Subcutaneous adipose tissue (tissue), 4 donors: ENCODE data around the gene SOWAHC. TPM values are rescaled to one million over a fixed set of nuclear protein-coding genes. Genes with fewer than 3 reads are reported as not detected.

Experiments
- total RNA-seq, 4 donors: library from RNA; depleted of rRNA; stranded (reverse); fragments of >200 nt; gene quantifications; one replicate each; pipeline ENCODE4 v1.1.0, GENCODE V29; 2016
- TF ChIP-seq, protein P1 (sequence below): fragments of 450-650 bp; IDR thresholded peaks from one replicate; pipeline ENCODE4 v1.5.1; 2016; ENCODE audit warnings: low read depth, mild to moderate bottlenecking, control low read depth, antibody characterized with exemption, moderate library complexity

The SOWAHC gene
- total RNA-seq, 4 donors from 2014 or later, result 9.0 to 14.6 (median 11.3) TPM

- TF ChIP-seq, protein P1, sequence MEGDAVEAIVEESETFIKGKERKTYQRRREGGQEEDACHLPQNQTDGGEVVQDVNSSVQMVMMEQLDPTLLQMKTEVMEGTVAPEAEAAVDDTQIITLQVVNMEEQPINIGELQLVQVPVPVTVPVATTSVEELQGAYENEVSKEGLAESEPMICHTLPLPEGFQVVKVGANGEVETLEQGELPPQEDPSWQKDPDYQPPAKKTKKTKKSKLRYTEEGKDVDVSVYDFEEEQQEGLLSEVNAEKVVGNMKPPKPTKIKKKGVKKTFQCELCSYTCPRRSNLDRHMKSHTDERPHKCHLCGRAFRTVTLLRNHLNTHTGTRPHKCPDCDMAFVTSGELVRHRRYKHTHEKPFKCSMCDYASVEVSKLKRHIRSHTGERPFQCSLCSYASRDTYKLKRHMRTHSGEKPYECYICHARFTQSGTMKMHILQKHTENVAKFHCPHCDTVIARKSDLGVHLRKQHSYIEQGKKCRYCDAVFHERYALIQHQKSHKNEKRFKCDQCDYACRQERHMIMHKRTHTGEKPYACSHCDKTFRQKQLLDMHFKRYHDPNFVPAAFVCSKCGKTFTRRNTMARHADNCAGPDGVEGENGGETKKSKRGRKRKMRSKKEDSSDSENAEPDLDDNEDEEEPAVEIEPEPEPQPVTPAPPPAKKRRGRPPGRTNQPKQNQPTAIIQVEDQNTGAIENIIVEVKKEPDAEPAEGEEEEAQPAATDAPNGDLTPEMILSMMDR, result no peak
Measured at GRCh38 chr2:109632158-109632789, 18.1 kb downstream of the SOWAHC start.

- TF ChIP-seq, protein P1, result no peak
Measured at GRCh38 chr2:109633284-109633961, 19.3 kb downstream of the SOWAHC start.

GRCh38 chr2:109635426-109636304 lies 21.5 kb downstream of the SOWAHC start:
- TF ChIP-seq, protein P1, result no peak

DNA sequence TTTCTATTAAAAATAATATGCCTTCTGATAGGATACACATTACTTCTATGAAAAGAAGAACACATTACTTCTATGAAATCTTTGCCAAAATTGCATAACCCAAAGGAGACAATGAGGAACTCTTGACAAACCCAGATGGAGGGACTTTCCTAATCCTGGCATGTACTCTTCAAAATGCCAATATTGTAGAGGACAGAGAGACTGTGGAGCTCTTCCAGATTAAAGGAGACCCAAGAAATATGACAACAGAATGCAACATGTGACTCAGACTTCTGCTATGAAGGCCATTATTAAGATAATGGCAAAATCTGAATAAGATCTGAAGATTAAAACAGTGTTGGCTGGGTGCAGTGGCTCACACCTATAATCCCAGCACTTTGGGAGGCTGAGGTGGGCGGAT lies 22.2 kb downstream of the SOWAHC start:
- TF ChIP-seq, protein P1, result no peak

- TF ChIP-seq, protein P1, result no peak
Measured at GRCh38 chr2:109637749-109638570, 23.8 kb downstream of the SOWAHC start.

DNA sequence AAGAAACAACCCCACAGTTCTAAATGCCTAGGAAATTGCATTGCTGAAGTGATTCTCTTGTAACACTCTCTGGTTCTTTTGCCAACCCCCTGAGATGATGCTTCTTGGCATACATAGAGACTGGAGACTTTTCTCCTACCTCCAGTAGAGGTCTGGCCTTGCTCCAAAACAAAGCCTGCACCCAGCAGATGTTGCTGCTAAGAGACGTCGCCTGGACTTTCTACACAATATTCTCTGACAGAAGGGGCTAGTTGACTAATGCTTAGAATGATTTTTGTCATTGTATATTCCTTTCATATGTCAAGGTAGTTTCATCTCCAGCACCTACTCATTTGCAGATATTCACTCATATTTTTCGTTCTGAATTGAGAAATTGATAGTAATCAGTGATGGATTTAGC lies 24.6 kb downstream of the SOWAHC start:
- TF ChIP-seq, protein P1, result no peak
